ENCODE measurements around the gene SEPHS1.

SEPHS1 gene

DNA sequence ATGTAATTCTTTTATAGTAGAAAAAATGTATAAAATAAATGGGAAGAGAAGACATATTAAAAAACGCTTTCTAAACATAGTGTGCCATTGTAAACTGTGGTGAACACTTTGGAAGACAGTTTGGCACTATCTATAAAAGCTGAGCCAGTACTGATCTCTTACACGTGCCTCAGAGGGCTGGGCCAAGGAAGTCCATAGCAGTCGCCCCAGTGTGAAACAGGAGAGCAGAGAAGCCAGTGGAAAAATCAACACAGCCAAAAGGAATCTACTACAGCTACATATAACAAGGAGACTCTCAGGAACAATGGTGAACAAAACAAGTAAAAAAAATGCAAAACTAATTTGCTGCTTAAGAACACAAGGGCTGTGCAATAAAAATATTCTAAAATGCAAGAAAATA lies 20.6 kb downstream of the SEPHS1 start:
- H3K4me3 ChIP-seq (ENCODE audit: low read depth, low read length), result no peak overlapping the region
- H3K9ac ChIP-seq (ENCODE audit: low read length), result no peak overlapping the region
- H3K27me3 ChIP-seq (ENCODE audit: control insufficient read depth, insufficient read depth, low read length), result no peaks in the 10 kb centered on the region
- peaks cover 5% of the 10 kb centered on the region for H3K4me1 ChIP-seq (ENCODE audit: control insufficient read depth, insufficient read depth, low read length)
- peaks cover 96% of the 10 kb centered on the region for H3K36me3 ChIP-seq (ENCODE audit: control insufficient read depth, insufficient read depth, low read length)
- H3K9me3 ChIP-seq (ENCODE audit: control insufficient read depth, insufficient read depth, low read depth, low read length), result no peaks in the 10 kb centered on the region
- H3K27ac ChIP-seq (ENCODE audit: low read depth, low read length), result no peak overlapping the region

DNA sequence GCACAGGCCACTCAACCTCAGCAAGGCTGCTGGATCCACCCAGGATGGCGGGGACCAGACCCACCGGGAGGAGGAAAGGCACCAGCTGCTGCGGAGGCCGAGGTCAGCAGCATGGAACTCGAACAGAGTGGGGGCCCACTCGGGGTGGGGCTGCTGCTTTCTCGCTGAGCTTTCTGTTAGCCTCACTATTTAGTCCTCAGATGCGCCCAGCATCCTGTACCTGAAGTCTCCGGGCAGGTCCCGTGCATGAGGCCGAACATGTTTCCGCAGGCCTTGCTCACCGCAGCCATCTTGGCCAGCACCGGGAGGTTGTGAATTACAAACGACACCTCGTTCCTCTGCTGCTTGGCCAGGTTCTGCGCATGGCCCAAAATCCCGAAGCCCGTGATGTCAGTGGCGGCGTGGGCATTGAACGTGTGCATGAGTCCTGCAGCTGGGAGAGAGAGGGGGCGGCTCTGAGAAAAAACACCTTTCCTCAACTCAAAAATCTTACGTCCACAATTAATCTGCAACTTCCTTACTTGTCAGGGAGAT lies 25.4 kb downstream of the SEPHS1 start:
- Histone ChIP-seq H3K27ac (ENCODE audit: low read depth, low read length) (no peak overlapping the region), H3K27me3 (ENCODE audit: control insufficient read depth, insufficient read depth, low read length) (no peaks in the 10 kb centered on the region), H3K36me3 (ENCODE audit: control insufficient read depth, insufficient read depth, low read length) (peaks cover 90% of the 10 kb centered on the region), H3K9me3 (ENCODE audit: control insufficient read depth, insufficient read depth, low read depth, low read length) (no peaks in the 10 kb centered on the region), H3K4me1 (ENCODE audit: control insufficient read depth, insufficient read depth, low read length) (no peaks in the 10 kb centered on the region), H3K4me3 (ENCODE audit: low read depth, low read length) (no peak overlapping the region), H3K9ac (ENCODE audit: low read length) (no peak overlapping the region)

DNA sequence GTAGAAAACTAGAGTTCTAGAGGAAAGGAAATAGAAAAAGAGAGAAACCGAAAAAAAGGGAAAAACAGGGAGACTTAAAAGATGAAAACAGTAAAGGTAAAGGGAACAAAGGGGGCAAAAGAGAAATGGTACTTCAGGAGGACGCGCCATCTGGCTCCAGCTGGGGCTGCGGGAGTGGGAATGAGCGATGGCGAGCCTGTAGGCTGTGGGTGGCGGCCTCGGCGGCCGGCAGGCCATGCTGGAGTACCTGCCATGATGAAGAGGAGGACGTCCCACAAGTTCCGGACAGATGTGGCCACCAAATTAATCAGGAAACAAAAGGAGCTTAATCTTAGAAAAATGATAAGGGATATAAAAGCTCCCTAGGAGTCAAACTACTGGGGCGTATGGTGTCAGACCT lies 26.5 kb downstream of the SEPHS1 start:
- Histone ChIP-seq H3K27me3 (ENCODE audit: control insufficient read depth, insufficient read depth, low read length) (no peaks in the 10 kb centered on the region), H3K36me3 (ENCODE audit: control insufficient read depth, insufficient read depth, low read length) (peaks cover 83% of the 10 kb centered on the region)

DNA sequence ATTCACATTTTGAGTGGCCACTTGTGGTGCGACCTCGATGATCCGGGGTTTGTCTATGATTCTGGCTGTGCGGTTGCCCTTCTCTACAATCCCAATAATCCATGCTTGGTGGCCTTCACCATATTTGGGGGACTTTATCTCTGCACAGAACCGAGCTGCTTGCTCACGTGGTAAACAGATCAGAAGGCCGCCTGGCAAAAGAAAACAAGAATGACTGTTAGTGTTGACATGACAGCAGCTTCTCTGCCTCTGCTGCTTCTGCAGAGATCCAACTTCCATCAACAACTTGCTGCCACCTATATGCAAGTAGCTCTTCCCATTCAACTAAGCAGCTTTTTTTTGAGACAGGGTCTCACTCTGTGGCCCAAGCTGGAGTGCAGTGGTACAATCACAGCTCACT lies 28.9 kb downstream of the SEPHS1 start:
- Histone ChIP-seq H3K4me1 (ENCODE audit: control insufficient read depth, insufficient read depth, low read length) (no peaks in the 10 kb centered on the region), H3K4me3 (ENCODE audit: low read depth, low read length) (no peak overlapping the region), H3K9ac (ENCODE audit: low read length) (no peak overlapping the region), H3K27ac (ENCODE audit: low read depth, low read length) (no peak overlapping the region), H3K9me3 (ENCODE audit: control insufficient read depth, insufficient read depth, low read depth, low read length) (no peaks in the 10 kb centered on the region), H3K36me3 (ENCODE audit: control insufficient read depth, insufficient read depth, low read length) (peaks cover 61% of the 10 kb centered on the region), H3K27me3 (ENCODE audit: control insufficient read depth, insufficient read depth, low read length) (no peaks in the 10 kb centered on the region)

More for the DNA sequence above, 26.5 kb downstream of the SEPHS1 start:
- Histone ChIP-seq H3K27ac (ENCODE audit: low read depth, low read length) (no peak overlapping the region), H3K9me3 (ENCODE audit: control insufficient read depth, insufficient read depth, low read depth, low read length) (no peaks in the 10 kb centered on the region), H3K9ac (ENCODE audit: low read length) (no peak overlapping the region), H3K4me3 (ENCODE audit: low read depth, low read length) (no peak overlapping the region), H3K4me1 (ENCODE audit: control insufficient read depth, insufficient read depth, low read length) (no peaks in the 10 kb centered on the region)

DNA sequence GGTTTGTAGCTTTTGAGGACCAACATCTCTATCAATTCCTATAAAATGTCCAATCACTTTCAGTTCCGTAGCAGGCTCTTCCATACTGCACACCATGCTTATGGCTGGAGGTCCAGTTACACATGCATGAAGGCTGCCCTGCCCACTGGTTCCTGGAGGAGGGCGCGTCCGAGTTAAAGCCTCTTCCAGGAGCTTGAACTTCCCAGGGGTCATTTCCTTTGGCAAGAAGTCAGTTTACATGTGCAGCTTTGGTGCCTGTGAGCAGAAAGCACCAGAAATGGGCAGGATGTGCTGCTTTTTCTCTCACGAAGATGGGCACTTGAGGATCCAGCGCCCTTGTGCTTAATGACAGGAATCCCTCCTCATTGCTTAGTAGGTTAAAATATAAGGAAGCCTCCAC lies 30.6 kb downstream of the SEPHS1 start:
- peaks cover 44% of the 10 kb centered on the region for H3K36me3 ChIP-seq (ENCODE audit: control insufficient read depth, insufficient read depth, low read length)
- H3K9ac ChIP-seq (ENCODE audit: low read length), result no peak overlapping the region
- H3K27ac ChIP-seq (ENCODE audit: low read depth, low read length), result no peak overlapping the region
- H3K27me3 ChIP-seq (ENCODE audit: control insufficient read depth, insufficient read depth, low read length), result no peaks in the 10 kb centered on the region
- no peaks in the 10 kb centered on the region for H3K9me3 ChIP-seq (ENCODE audit: control insufficient read depth, insufficient read depth, low read depth, low read length)
- H3K4me1 ChIP-seq (ENCODE audit: control insufficient read depth, insufficient read depth, low read length), result no peaks in the 10 kb centered on the region
- no peak overlapping the region for H3K4me3 ChIP-seq (ENCODE audit: low read depth, low read length)

DNA sequence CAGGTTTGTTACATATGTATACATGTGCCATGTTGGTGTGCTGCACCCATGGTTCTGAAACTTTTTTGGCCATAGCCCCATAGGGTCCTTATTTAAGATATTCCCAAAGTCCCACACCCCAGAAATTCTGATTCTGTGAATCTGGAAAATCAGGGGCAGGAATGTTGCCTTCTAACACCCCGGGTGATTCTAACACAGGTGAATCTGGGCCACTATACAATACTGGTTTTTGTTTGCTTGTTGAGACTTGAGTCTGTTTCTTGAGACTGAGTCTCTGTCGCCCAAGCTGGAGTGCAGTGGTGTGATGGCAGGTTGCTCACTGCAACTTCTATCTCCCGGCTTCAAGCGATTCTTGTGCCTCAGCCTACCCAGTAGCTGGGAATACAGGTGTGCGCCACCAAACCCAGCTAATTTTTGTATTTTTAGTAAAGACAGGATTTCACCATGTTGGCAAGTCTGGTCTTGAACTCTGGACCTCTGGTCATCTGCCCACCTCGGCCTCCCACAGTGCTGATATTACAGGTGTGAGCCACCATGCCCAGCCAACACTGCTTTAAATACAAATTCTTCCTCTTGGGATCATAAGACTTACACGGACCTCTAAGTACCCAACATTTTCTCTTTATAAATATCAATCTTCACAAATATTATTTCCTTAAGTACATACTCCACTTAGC lies 31.3 kb downstream of the SEPHS1 start:
- H3K4me3 ChIP-seq (ENCODE audit: low read depth, low read length), result no peak overlapping the region
- H3K27ac ChIP-seq (ENCODE audit: low read depth, low read length), result no peak overlapping the region
- H3K9ac ChIP-seq (ENCODE audit: low read length), result no peak overlapping the region
- no peaks in the 10 kb centered on the region for H3K9me3 ChIP-seq (ENCODE audit: control insufficient read depth, insufficient read depth, low read depth, low read length)
- no peaks in the 10 kb centered on the region for H3K27me3 ChIP-seq (ENCODE audit: control insufficient read depth, insufficient read depth, low read length)
- H3K36me3 ChIP-seq (ENCODE audit: control insufficient read depth, insufficient read depth, low read length), result peaks cover 37% of the 10 kb centered on the region
- H3K4me1 ChIP-seq (ENCODE audit: control insufficient read depth, insufficient read depth, low read length), result no peaks in the 10 kb centered on the region

DNA sequence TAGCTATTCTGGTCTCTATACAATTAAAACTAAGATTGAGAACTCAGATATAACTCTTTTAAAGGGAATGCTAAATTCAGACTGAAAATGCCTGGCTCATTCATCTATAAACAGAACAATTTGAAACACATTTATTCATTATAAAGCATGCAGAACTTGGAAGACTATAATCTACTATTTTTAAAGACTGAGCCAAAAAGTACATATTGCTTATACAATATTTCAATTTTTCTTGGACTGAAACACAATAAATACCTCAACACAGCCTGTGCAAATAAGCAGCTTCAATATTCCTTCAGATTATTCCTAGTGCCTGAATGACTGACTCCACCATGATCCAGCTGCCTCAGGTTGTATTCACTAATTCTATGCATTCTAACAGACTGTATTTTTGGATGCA lies 32.7 kb downstream of the SEPHS1 start:
- Histone ChIP-seq H3K27ac (ENCODE audit: low read depth, low read length) (no peak overlapping the region), H3K27me3 (ENCODE audit: control insufficient read depth, insufficient read depth, low read length) (no peaks in the 10 kb centered on the region), H3K4me3 (ENCODE audit: low read depth, low read length) (no peak overlapping the region), H3K4me1 (ENCODE audit: control insufficient read depth, insufficient read depth, low read length) (no peaks in the 10 kb centered on the region), H3K9me3 (ENCODE audit: control insufficient read depth, insufficient read depth, low read depth, low read length) (no peaks in the 10 kb centered on the region), H3K9ac (ENCODE audit: low read length) (no peak overlapping the region), H3K36me3 (ENCODE audit: control insufficient read depth, insufficient read depth, low read length) (peaks cover 23% of the 10 kb centered on the region)

DNA sequence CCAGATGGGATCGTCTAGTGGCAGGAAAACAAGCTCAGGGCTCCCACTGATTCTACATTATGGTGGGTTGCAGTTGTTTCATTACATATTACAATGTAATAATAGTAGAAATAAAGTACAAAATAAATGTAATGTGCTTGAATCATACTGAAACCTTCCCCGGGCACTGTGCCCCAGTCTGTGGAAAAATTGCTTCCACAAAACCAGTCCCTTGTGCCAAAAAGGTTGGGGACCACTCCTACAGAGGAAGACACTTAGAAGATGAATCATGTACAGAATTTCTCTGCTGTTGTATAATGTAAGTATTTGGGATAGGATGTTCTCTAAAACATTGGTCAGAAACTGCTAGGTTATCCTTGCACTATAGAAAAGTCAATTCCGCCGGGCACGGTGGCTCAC lies 36.9 kb downstream of the SEPHS1 start:
- H3K4me1 ChIP-seq (ENCODE audit: control insufficient read depth, insufficient read depth, low read length), result no peaks in the 10 kb centered on the region
- no peaks in the 10 kb centered on the region for H3K27me3 ChIP-seq (ENCODE audit: control insufficient read depth, insufficient read depth, low read length)
- no peak overlapping the region for H3K9ac ChIP-seq (ENCODE audit: low read length)
- H3K9me3 ChIP-seq (ENCODE audit: control insufficient read depth, insufficient read depth, low read depth, low read length), result no peaks in the 10 kb centered on the region
- no peak overlapping the region for H3K4me3 ChIP-seq (ENCODE audit: low read depth, low read length)
- no peak overlapping the region for H3K27ac ChIP-seq (ENCODE audit: low read depth, low read length)
- H3K36me3 ChIP-seq (ENCODE audit: control insufficient read depth, insufficient read depth, low read length), result no peaks in the 10 kb centered on the region

DNA sequence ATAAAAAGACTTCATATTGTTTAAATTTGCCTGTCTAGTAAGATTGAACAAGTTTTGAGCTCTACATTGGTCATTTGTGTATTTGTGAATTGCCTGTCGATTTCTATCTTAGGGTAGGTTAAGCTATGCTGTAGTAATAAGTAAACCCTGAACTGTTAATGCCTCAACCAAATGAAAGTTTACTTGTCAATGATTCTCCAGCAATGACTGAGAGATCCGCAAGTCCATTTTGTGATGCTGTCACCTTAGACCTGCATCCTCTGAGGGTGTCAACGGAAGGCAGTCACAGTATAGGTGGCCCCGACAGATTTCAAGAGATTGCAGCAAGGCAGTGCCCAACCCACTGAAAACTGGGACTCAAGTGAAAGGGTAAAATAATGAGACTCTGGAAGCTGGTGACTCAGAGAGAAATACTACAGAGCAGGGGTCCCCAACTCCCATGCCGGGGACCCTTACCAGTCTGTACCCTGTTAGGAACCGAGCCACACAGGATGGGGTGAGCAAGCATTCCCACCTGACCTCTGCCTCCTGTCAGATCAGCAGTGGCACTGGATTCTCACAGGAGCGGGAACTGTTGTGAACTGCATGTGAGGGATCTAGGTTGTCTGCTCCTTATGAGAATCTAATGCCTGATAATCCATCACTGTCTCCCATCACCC lies 37.4 kb downstream of the SEPHS1 start:
- Histone ChIP-seq H3K4me3 (ENCODE audit: low read depth, low read length) (no peak overlapping the region), H3K27ac (ENCODE audit: low read depth, low read length) (no peak overlapping the region), H3K9ac (ENCODE audit: low read length) (no peak overlapping the region), H3K4me1 (ENCODE audit: control insufficient read depth, insufficient read depth, low read length) (no peaks in the 10 kb centered on the region), H3K9me3 (ENCODE audit: control insufficient read depth, insufficient read depth, low read depth, low read length) (no peaks in the 10 kb centered on the region), H3K36me3 (ENCODE audit: control insufficient read depth, insufficient read depth, low read length) (no peaks in the 10 kb centered on the region), H3K27me3 (ENCODE audit: control insufficient read depth, insufficient read depth, low read length) (no peaks in the 10 kb centered on the region)

DNA sequence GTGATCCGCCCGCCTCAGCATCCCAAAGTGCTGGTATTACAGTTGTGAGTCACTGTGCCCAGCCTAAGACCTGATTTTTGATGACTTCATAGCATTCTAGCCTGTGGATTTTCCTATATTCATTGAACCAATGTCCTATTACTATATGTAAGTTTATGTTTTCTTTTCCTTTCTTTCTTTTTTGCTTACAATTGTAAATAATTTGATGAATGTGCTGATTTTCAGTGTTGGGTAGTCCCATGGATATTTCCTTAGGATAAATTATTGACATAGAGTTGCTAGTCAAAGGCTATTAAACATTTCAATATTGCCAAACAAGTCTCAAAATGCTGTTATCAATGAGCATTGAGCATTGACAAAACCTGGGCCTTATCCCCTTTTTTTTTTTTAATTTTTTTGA lies 38.3 kb downstream of the SEPHS1 start:
- no peaks in the 10 kb centered on the region for H3K36me3 ChIP-seq (ENCODE audit: control insufficient read depth, insufficient read depth, low read length)
- no peak overlapping the region for H3K27ac ChIP-seq (ENCODE audit: low read depth, low read length)
- no peaks in the 10 kb centered on the region for H3K27me3 ChIP-seq (ENCODE audit: control insufficient read depth, insufficient read depth, low read length)
- H3K4me1 ChIP-seq (ENCODE audit: control insufficient read depth, insufficient read depth, low read length), result no peaks in the 10 kb centered on the region
- no peak overlapping the region for H3K4me3 ChIP-seq (ENCODE audit: low read depth, low read length)
- H3K9me3 ChIP-seq (ENCODE audit: control insufficient read depth, insufficient read depth, low read depth, low read length), result no peaks in the 10 kb centered on the region
- no peak overlapping the region for H3K9ac ChIP-seq (ENCODE audit: low read length)

DNA sequence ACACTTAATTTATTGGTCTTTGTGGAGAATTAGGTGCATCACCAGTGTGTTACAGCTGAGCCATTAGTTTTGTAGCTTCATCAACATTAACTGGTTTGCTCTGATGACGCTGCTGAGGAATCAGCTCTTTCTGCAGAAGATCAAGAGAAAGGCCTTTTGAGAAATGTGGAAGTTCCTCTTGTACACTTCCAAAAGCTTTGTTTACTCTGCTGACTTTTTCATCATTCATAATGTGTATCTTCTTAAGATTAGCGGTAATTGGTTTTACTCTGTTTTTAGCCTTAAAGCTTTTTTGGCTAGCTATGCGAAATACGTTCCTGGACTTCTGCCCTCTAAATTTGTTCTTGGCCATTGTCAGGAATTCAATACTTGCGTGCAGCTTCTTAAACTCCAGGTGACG lies 40.0 kb downstream of the SEPHS1 start:
- Histone ChIP-seq H3K9ac (ENCODE audit: low read length) (no peak overlapping the region), H3K4me1 (ENCODE audit: control insufficient read depth, insufficient read depth, low read length) (no peaks in the 10 kb centered on the region), H3K9me3 (ENCODE audit: control insufficient read depth, insufficient read depth, low read depth, low read length) (no peaks in the 10 kb centered on the region), H3K4me3 (ENCODE audit: low read depth, low read length) (no peak overlapping the region), H3K27ac (ENCODE audit: low read depth, low read length) (no peak overlapping the region), H3K36me3 (ENCODE audit: control insufficient read depth, insufficient read depth, low read length) (no peaks in the 10 kb centered on the region), H3K27me3 (ENCODE audit: control insufficient read depth, insufficient read depth, low read length) (no peaks in the 10 kb centered on the region)

All from HUES6 (cell line).